Muscle of leg (tissue), 11 donors: ENCODE results near the gene RNF150. TPM values are rescaled to one million over a fixed set of nuclear protein-coding genes. Genes with fewer than 3 reads are reported as not detected.

Experiments used
- DNase-seq: peaks from one replicate; pipeline ENCODE4 v3.0.0; 2013
- H3K27ac ChIP-seq: one replicate; pipeline ENCODE4 v1.5.1; 2013; ENCODE audit warnings: mild to moderate bottlenecking, low read length, control low read depth
- H3K27me3 ChIP-seq: one replicate; pipeline ENCODE4 v1.6.1; 2013; ENCODE audit warnings: low read length; ENCODE audit not compliant: control insufficient read depth, insufficient read depth
- H3K36me3 ChIP-seq: one replicate; pipeline ENCODE4 v1.6.1; 2013; ENCODE audit warnings: low read length; ENCODE audit not compliant: control insufficient read depth, insufficient read depth
- H3K4me1 ChIP-seq: one replicate; pipeline ENCODE4 v1.6.1; 2013; ENCODE audit warnings: low read length; ENCODE audit not compliant: control insufficient read depth, insufficient read depth
- H3K4me3 ChIP-seq: one replicate; pipeline ENCODE4 v1.5.1; 2013; ENCODE audit warnings: low read length, control low read depth
- H3K9me3 ChIP-seq: replicated peaks from 2 replicates; pipeline ENCODE4 v1.6.1; 2013; ENCODE audit warnings: low read depth, low read length; ENCODE audit not compliant: control insufficient read depth
- WGBS: methylation state at CpG from one replicate; pipeline ENCODE4 v1.1.5; 2013; ENCODE audit warnings: missing lambda C conversion rate; ENCODE audit not compliant: insufficient coverage; 5-methylcytosine and 5-hydroxymethylcytosine counted together
- polyA plus RNA-seq, 8 donors: library from polyadenylated mRNA; unstranded; fragments of 120-200 nt; gene quantifications; one replicate each; pipeline versions ENCODE4 v1.2.1 to v1.2.3, GENCODE V29; 2013; ENCODE audit warnings: inconsistent platforms in 1 of 8, low replicate concordance in 1 of 8; ENCODE audit not compliant: insufficient read length in 8 of 8, insufficient read depth in 1 of 8
- total RNA-seq: library from RNA; stranded (reverse); fragments of 120-200 nt; gene quantifications from one replicate; pipeline ENCODE4 v1.2.4, GENCODE V29; 2013

Gene RNF150
- total and polyA plus RNA-seq, 9 donors, result 21.0 to 44.6 (median 33.8) TPM

GRCh38 chr4:140968371-140968770, 164.9 kb downstream of the RNF150 start:
- no peak overlapping the region for H3K27ac ChIP-seq
- H3K27me3 ChIP-seq, result no peaks in the 10 kb centered on the region
- H3K4me1 ChIP-seq, result peaks cover 2% of the 10 kb centered on the region
- no peak overlapping the region for H3K4me3 ChIP-seq
- no peaks in the 10 kb centered on the region for H3K9me3 ChIP-seq
- H3K36me3 ChIP-seq, result no peaks in the 10 kb centered on the region
- DNase-seq, result no peak
- no CpG with 5 or more reads among the region's 3 CpGs for WGBS

DNA sequence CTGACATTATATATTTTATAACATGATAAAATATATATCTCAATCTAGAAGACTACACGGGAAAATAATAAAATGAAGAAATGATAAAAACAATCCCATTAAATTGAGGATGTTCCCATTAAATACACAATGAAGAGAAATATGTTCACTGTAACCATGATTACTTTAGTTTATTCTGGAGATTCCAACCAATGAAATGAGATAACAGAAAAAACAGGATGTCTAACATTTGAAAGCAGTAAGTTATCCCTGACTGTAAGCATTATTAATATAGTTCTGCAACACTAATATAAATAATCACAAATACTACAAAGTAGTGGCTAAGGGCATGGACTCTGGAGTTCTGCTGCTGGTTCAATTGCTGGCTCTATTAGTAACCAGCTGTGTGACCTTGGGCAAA, 169.4 kb downstream of the RNF150 start:
- no CpG with 5 or more reads among the region's 1 CpG for WGBS
- H3K9me3 ChIP-seq, result no peaks in the 10 kb centered on the region

GRCh38 chr4:140955641-140956040, 177.6 kb downstream of the RNF150 start:
- peak; percentile 69 for DNase-seq
- peaks cover 3% of the 10 kb centered on the region for H3K9me3 ChIP-seq
- no CpG with 5 or more reads among the region's 1 CpG for WGBS
- H3K36me3 ChIP-seq, result peaks cover 3% of the 10 kb centered on the region
- H3K27me3 ChIP-seq, result no peaks in the 10 kb centered on the region
- peak overlapping the region; percentile 42 for H3K27ac ChIP-seq
- no peaks in the 10 kb centered on the region for H3K4me1 ChIP-seq
- no peak overlapping the region for H3K4me3 ChIP-seq

More for the DNA sequence above, 169.4 kb downstream of the RNF150 start:
- DNase-seq, result no peak
- H3K27ac ChIP-seq, result no peak overlapping the region
- no peaks in the 10 kb centered on the region for H3K27me3 ChIP-seq
- H3K36me3 ChIP-seq, result no peaks in the 10 kb centered on the region
- H3K4me1 ChIP-seq, result no peaks in the 10 kb centered on the region
- H3K4me3 ChIP-seq, result no peak overlapping the region

- H3K27ac ChIP-seq, result no peak overlapping the region
- H3K36me3 ChIP-seq, result no peaks in the 10 kb centered on the region
- no peaks in the 10 kb centered on the region for H3K4me1 ChIP-seq
- WGBS, result no CpG with 5 or more reads among the region's 3 CpGs
- no peak for DNase-seq
- no peak overlapping the region for H3K4me3 ChIP-seq
- no peaks in the 10 kb centered on the region for H3K27me3 ChIP-seq
- H3K9me3 ChIP-seq, result peaks cover 3% of the 10 kb centered on the region
Observed at GRCh38 chr4:140952717-140953116, 180.6 kb downstream of the RNF150 start.

DNA sequence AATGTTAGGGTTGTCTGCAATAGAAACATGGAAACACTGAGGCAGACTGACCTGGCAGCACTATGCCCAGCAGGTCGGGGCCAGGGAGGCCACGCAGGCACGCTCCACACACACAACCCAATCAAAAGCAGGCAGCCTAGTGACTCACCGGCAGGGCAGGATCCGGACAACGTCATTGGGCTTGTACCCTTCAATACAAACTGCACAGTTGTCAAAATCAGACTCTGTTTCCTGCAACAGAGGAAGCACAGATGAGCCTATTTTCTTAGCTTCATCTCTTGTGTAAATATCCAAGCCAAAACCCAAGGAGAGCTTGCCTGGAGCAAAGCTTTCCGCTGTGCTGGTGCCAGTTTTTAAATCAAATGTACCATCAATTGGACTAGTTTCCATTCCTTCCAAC, 185.8 kb downstream of the RNF150 start:
- WGBS, result 75% methylated on average over 2 of the region's 7 CpGs
- peak; percentile 32 for DNase-seq
- H3K4me3 ChIP-seq, result no peak overlapping the region
- H3K27ac ChIP-seq, result no peak overlapping the region
- no peaks in the 10 kb centered on the region for H3K4me1 ChIP-seq
- H3K36me3 ChIP-seq, result peaks cover 3% of the 10 kb centered on the region
- H3K27me3 ChIP-seq, result no peaks in the 10 kb centered on the region
- no peaks in the 10 kb centered on the region for H3K9me3 ChIP-seq

DNA sequence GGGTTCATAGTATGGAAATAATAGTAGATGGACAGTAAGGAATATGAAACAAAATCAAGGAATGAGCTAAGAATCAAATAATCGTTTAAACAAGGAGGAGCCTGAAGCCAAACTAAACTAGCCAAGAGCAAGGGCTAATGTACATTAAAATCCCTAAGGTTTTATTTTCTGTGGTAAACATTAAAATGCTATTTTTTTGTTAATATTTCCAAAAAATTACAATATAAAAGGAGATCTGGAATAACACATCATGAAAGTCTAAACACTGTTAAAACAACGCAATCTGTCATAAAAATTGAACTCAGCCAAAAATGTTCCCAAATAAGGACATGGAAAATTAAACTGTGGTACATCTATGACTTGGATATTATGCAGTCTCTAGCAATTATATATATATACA, 188.2 kb downstream of the RNF150 start:
- H3K27me3 ChIP-seq, result no peaks in the 10 kb centered on the region
- H3K27ac ChIP-seq, result no peak overlapping the region
- no CpG with 5 or more reads among the region's 2 CpGs for WGBS
- H3K9me3 ChIP-seq, result no peaks in the 10 kb centered on the region
- DNase-seq, result peak; percentile 68
- H3K36me3 ChIP-seq, result peaks cover 3% of the 10 kb centered on the region
- H3K4me1 ChIP-seq, result no peaks in the 10 kb centered on the region
- H3K4me3 ChIP-seq, result no peak overlapping the region

GRCh38 chr4:140944572-140944971, 188.7 kb downstream of the RNF150 start:
- WGBS, result 0% methylated on average over 1 of the region's 2 CpGs
- no peaks in the 10 kb centered on the region for H3K27me3 ChIP-seq

GRCh38 chr4:140944199-140944515, 189.1 kb downstream of the RNF150 start:
- no CpG with 5 or more reads among the region's 2 CpGs for WGBS
- Histone ChIP-seq H3K9me3 (no peaks in the 10 kb centered on the region), H3K27ac (peak overlapping the region; percentile 39), H3K4me3 (no peak overlapping the region), H3K4me1 (peaks cover 3% of the 10 kb centered on the region), H3K36me3 (peaks cover 3% of the 10 kb centered on the region), H3K27me3 (no peaks in the 10 kb centered on the region)
- no peak for DNase-seq

More at GRCh38 chr4:140944572-140944971, 188.7 kb downstream of the RNF150 start:
- Histone ChIP-seq H3K9me3 (no peaks in the 10 kb centered on the region), H3K27ac (no peak overlapping the region), H3K4me1 (peaks cover 3% of the 10 kb centered on the region), H3K4me3 (no peak overlapping the region), H3K36me3 (peaks cover 3% of the 10 kb centered on the region)
- peak; percentile 90 for DNase-seq

GRCh38 chr4:140943486-140944198, 189.6 kb downstream of the RNF150 start:
- peak; percentile 67 for DNase-seq
- H3K4me1 ChIP-seq, result peaks cover 3% of the 10 kb centered on the region
- H3K27me3 ChIP-seq, result no peaks in the 10 kb centered on the region
- H3K27ac ChIP-seq, result no peak overlapping the region
- no peak overlapping the region for H3K4me3 ChIP-seq
- peaks cover 3% of the 10 kb centered on the region for H3K36me3 ChIP-seq
- 8% methylated on average over 1 of the region's 3 CpGs for WGBS
- no peaks in the 10 kb centered on the region for H3K9me3 ChIP-seq

- DNase-seq, result no peak
- Histone ChIP-seq H3K9me3 (no peaks in the 10 kb centered on the region), H3K27ac (no peak overlapping the region), H3K4me1 (peaks cover 8% of the 10 kb centered on the region), H3K27me3 (no peaks in the 10 kb centered on the region), H3K4me3 (no peak overlapping the region), H3K36me3 (no peaks in the 10 kb centered on the region)
- WGBS, result 100% methylated on average over 1 of the region's 2 CpGs
Observed at GRCh38 chr4:140940589-140940988, 192.7 kb downstream of the RNF150 start.

- Histone ChIP-seq H3K4me3 (no peak overlapping the region), H3K36me3 (no peaks in the 10 kb centered on the region), H3K27ac (no peak overlapping the region), H3K4me1 (peaks cover 19% of the 10 kb centered on the region), H3K27me3 (no peaks in the 10 kb centered on the region), H3K9me3 (no peaks in the 10 kb centered on the region)
- DNase-seq, result peak; percentile 35
- 60% methylated on average over 2 of the region's 6 CpGs for WGBS
Observed at GRCh38 chr4:140937866-140938265, 195.4 kb downstream of the RNF150 start.
